Kidney capillary endothelial cell (primary cell): ENCODE measurements around the gene SLC22A24.
"Not testable (repeated sequence)": the region's sequence is repeated elsewhere in the genome, so short reads cannot be mapped to it uniquely, and the experiment has no call there.

Experiments
- DNase-seq: peaks from one replicate; pipeline ENCODE4 v3.0.0-alpha.2; 2018; ENCODE audit warnings: low spot score

The SLC22A24 gene

DNA sequence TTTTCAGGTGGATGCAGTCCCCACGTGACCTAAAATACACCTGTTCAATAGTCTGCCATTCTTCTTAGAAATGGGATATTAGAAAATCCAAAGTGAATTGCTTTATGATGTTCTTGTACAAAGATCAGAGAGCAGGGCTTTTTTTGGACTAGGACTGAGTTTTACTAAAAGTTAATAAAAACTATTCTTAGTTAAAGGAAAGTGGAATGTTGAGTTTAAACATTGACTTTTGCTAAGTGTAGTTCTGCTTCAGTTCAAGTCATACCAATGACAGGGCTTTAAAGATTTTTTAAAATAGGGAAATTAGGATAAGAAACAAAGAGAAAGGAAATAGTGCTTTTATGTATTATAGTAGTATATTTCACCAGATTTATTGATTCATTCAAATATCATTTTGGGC is at the start of gene SLC22A24:
SLC22A24 (minus strand) TSS at position 101 of the 400 bp plus-strand sequence. CDS start 442 bp downstream, outside the sequence.
- no peak for DNase-seq

- DNase-seq: no peak
Measured at GRCh38 chr11:63180536-63180935, 36.5 kb upstream of the SLC22A24 start.

DNA sequence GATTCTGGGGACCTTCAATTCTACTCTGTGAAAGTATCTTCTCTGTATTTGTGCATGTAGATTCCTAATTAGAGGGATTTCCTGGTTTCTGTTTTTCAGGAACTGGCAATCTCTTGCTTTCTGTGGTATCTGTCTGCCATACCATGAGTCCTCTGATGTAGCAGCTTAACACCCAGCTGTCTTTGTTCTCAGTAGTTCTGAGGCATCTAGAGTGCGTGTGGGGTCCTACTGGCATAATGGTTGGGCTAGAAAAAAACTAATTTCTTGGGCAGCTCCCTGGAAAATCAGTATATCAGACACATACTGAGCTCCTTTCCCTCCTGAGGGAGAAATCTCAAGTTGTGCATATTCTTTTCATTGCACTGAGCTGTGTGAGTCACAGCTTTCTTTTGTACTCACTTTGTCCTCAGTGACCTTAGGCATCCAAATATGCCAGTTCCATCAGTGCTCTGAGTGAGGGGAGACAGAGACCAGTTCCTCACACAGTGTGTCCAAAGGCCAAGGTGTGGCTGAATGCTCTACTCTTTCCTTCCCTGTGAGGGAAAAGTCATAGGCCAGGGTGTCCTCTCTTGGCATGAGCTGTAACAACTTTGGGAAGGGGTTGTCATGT is 35.5 kb upstream of the SLC22A24 start:
- DNase-seq: peak; percentile 28

GRCh38 chr11:63177872-63178271 is 33.9 kb upstream of the SLC22A24 start:
- DNase-seq: no peak

GRCh38 chr11:63165706-63166310 is 21.8 kb upstream of the SLC22A24 start:
- peak; percentile 80 for DNase-seq

GRCh38 chr11:63155794-63156193 is 11.8 kb upstream of the SLC22A24 start:
- no peak for DNase-seq

DNA sequence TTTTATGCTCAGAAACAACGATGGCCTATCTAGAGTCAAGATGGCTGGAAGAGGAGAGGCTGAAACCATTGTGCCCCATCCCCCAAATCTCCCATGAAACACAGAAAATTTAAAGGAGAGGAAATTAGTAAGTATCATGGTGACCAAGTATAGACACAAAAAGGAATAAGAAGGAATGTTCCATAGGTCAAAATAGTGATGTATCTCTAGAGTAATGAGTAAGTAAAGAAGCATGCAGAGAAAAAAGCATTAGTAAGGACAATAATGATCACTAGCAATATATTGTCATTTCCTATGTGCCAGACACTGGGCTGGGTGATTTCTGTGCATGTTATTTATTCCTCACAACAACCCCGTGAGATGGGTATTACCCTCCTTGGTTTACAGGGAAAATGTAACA is 2.6 kb upstream of the SLC22A24 start:
- DNase-seq: peak; percentile 77

- no peak for DNase-seq
Measured at GRCh38 chr11:63142459-63142858, 1.6 kb downstream of the SLC22A24 start.

- no peak for DNase-seq
Measured at GRCh38 chr11:63132985-63133775, 10.8 kb downstream of the SLC22A24 start.

DNA sequence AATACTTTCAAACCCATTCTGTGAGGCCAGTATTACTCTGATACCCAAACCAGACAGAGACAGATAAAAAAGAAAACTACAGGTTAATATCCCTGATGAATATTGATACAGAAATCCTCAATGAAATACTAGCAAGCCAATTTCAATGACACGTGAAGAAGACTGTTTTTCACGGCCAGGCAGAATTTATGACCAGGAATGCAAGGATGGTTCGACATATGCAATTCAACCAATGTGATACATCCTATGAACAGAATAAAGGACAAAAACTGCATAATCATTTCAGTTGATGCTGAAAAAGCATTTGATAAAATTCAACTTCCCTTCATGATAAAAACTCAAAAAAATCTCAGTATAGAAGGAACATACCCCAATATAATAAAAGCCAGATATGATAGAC is 44.5 kb downstream of the SLC22A24 start:
- DNase-seq: no peak

DNA sequence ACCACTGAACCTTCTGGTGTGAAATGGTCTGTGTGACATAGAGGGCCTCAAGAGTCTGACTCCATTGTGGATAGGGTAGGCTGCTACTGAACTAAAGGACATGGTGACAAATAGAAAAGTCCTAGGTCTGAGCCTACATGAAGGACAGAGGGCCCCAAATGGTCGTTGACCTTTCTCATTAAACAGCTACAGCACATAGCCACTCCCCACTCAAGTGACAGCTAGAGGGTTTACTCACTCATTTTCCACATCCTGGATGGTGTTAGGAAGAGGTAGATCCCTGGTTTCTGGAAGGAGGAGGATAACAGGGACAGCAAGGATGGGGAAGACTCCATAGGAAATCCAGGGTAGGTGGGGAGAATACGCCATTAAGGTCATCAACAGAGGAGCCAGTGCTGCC is 63.3 kb downstream of the SLC22A24 start:
- no peak for DNase-seq

DNA sequence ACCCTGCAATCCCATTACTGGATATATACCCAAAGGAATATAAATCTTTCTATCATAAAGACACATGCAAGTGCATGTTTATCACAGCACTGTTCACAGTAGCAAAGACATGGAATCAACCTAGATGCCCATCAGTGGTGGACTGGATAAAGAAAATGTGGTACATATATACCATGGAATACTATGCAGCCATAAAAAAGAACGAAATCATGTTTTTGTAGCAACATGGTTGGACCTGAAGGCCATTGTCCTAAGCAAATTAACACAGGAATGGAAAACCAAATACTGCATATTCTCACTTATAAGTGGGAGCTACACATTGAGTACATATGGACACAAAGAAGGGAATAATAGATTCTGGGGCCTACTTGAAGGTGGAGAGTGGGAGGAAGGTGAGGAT is 97.8 kb downstream of the SLC22A24 start:
- not testable (repeated sequence) for DNase-seq

- DNase-seq: no peak
Measured at GRCh38 chr11:63042596-63042995, 101.4 kb downstream of the SLC22A24 start.

DNA sequence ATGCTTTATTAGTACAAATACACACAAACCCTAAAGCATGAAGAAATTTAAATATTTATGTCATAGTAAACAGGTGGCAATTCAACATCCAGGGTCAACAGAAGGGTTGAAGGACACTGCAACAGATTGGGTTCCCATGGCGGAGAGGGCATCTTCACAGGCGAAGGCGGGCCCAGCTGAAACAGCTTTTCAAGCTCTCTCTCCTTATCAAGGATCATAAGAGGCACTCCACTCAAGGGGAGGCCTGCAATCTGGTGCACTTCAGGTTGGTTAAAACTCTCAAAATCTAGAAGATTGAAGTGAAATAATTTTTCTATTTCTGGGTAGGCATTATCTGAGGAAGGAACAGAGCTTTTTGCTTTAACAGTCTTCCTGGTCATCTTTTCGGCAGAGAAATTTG is 111.6 kb downstream of the SLC22A24 start:
- DNase-seq: no peak
